Stimulated activated CD8-positive, alpha-beta memory T cell treated with anti-CD3 and anti-CD28 coated beads, Interleukin-12 subunit alpha, Interleukin-12 subunit beta, amount 100 ng/mL, for 24 hours (primary cell): ENCODE data around the gene RNU5B-1.
"Not testable (repeated sequence)": the region's sequence is repeated elsewhere in the genome, so short reads cannot be mapped to it uniquely, and the experiment has no call there.

Experiments used
- DNase-seq: peaks from one replicate; pipeline ENCODE4 v3.0.0-alpha.2; 2020; ENCODE audit errors: extremely low read depth

The RNU5B-1 gene

DNA sequence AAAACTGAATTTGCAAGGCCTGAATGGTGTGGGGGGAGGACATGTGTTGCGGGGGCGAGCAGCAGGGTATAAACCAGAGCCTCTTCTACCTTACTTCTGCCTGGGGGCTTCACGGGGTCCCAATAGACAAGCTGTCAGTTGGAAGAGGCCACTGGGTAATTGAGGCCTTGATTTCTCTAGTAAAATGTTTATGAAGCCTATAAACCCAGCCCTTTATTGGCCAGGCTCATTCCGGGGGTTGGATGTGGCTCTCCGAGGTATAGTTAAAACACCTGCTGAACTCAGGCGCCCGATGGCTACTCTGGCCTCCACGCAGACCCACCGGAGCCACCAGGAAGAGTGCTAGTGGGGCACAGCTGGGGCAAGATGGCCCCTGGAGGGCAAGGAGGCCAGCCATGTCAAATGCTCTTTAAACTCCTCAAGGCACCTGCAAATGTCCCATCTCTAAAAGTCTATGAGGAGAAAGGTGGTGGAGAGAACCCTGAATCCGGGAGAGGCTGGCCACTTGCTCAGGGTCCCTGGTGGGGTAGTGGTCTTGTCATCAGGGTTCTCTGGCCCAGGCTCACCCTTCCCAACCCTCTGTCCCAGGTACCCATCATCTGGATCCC lies 39.0 kb downstream of the RNU5B-1 start:
- DNase-seq: no peak

DNA sequence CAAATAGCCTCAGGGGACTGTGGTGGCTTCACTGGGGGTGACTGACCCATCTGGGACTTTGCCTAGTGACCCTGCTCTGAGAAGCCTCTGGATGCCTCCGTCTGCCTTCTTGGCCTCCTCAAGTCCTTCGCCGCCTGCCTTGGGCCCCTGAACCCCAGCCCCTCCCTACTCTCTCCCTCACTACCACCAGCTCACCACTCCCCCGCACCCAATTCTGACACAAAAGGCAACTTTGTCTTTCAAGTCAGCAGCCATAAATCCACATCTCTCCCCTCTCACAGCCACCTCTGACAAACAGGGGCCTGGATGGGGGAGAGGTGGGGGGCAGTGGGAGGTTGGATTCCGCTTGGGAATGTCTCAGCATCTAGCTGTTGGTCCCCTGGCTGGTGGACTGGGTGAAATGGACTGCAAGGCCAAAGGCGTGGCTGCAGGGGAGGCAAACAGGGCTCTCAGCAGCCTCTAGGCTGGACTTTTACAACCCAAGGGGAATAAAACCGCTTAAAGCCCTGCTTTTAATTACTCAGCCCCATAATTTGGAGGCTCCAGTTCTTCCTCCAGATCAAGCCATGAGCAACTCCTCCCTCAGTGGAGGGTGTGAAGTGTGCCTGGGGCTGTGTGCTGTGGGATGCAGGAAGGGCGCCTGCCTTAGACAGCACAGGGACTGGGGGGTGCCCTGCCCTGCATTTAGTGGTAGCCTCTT lies 39.9 kb downstream of the RNU5B-1 start:
- no peak for DNase-seq

DNA sequence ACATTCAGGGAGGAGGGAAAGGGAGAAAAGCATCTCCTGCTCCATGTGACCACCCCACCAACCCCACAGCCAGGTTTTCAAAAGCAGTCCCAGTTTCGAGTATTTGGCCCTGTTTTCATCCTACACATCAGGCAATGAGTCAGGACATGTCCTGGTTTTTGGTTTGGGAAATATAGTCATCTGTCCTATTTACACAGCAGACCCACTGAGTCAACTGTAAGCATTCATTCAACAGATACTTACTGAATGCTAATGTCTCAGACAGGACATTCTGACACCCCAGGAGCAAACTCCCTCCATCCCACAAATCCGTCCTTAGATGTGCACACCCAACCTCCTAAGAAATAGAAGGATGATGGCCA lies 40.4 kb downstream of the RNU5B-1 start:
- no peak for DNase-seq

DNA sequence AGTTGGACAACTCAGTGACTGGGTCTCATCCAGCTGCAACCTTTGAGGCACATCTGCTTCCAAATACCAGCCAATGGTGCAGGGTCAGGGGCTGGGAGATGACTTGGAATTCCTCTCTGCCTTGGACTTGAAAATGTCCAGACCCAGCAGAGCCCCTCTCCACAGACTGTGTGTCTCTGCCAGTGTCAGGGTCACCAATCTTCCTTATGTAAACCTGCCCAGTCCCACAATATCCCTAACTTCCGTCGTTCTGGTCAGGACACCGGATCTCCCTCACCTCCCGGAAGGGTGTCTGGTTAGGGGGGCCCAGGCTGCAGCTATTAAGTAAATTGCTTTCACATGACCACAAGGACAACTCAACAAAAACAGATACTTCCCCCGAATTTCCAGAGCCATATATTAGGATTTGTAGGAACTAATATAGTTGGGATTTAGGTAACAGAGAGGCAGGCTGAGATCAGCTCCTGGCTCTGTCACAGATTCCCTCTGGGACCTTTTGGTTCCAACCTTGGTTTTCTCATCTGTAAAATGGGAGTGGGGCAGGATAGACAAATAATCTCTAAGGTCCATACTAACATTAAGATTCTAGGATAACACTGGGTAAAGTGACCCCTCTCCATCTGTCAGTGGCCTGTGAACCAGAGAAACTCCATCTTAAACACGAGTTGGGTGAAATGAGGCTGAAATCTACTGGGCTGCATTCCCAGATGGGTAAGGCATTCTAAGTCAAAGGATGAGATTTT lies 42.5 kb downstream of the RNU5B-1 start:
- DNase-seq: no peak

GRCh38 chr15:65347756-65348155 lies 43.3 kb downstream of the RNU5B-1 start:
- DNase-seq: not testable (repeated sequence)

- DNase-seq: no peak
These were observed 44.9 kb downstream of the RNU5B-1 start for GRCh38 chr15:65349338-65349737.

DNA sequence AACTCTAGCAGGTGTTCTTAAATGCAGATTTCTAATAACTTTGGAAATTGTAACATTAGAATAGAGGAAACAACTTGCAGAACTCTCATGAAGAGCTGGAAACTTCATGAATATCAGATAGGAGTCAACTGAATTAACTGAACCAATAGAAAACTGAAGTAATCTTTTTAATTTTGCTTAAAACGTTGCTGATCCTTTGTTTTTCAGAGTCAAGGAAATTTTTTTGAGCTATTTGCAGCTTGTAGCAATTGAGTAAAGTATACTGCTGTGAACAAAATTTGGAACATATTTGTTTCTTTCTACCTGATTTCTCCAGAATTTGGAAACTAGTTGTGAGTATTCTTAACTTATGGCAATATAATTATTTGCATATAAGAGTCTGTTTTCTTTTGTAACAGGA lies 47.5 kb downstream of the RNU5B-1 start:
- not testable (repeated sequence) for DNase-seq
